ENCODE data around the gene CHMP5.

DNA sequence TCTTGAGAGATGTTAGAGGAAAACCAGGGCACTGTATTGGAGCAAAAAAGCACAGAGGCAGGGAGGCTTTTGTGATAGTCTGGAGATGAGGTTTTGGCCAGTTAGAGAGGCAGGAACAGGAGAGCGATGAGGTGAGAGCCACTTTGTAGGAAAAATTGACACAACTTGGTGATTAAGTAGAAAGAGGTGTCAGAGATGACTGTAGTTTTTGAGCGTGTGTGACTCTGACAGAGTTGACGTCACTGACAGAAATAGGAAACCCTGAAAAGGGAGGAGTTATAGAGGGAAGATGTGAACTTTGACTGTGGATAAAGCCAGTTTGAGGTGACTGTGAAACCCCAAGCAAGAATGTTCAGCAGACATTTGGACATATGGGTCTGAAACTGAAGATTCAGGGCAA lies 41.2 kb downstream of the CHMP5 start:
- TF ChIP-seq, protein P1, sequence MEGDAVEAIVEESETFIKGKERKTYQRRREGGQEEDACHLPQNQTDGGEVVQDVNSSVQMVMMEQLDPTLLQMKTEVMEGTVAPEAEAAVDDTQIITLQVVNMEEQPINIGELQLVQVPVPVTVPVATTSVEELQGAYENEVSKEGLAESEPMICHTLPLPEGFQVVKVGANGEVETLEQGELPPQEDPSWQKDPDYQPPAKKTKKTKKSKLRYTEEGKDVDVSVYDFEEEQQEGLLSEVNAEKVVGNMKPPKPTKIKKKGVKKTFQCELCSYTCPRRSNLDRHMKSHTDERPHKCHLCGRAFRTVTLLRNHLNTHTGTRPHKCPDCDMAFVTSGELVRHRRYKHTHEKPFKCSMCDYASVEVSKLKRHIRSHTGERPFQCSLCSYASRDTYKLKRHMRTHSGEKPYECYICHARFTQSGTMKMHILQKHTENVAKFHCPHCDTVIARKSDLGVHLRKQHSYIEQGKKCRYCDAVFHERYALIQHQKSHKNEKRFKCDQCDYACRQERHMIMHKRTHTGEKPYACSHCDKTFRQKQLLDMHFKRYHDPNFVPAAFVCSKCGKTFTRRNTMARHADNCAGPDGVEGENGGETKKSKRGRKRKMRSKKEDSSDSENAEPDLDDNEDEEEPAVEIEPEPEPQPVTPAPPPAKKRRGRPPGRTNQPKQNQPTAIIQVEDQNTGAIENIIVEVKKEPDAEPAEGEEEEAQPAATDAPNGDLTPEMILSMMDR (optimal IDR thresholded peaks at IDR 0.05 in 1 of 3, IDR thresholded peaks at IDR 0.05 in 1 of 3, conservative IDR thresholded peaks at IDR 0.05 in 1 of 3; ENCODE audit: extremely low read depth in 1 of 3, insufficient read depth in 2 of 3, low read length in 3 of 3) = no peak
- no peak for TF ChIP-seq EZH2 (IDR thresholded peaks at IDR 0.05; ENCODE audit: low read length)
